H1 (cell line): ENCODE data around the gene MYO7B. TPM values are rescaled to one million over a fixed set of nuclear protein-coding genes. Genes with fewer than 3 reads are reported as not detected.
A peak's percentile ranks its signal among the peaks of the same experiment; 100 is the strongest.

ENCODE experiments used
- CTCF ChIA-PET: fragments of 300-600 bp; sonication (Branson Sonifier 250); formaldehyde crosslinking; loops from one replicate; lab custom pipeline; 2021; ENCODE audit not compliant: partially characterized antibody; lab: Charles Lee
- POLR2A ChIA-PET: fragments of 300-600 bp; sonication (Branson Sonifier 250); formaldehyde crosslinking; loops from one replicate; lab custom pipeline; 2021; ENCODE audit warnings: inconsistent platforms; ENCODE audit not compliant: partially characterized antibody; lab: Charles Lee
- DNase-seq, 2 experiments: peaks; one replicate each; pipeline versions ENCODE4 v3.0.0 to v3.0.0-alpha.2; 2010 to 2022; ENCODE audit warnings: low spot score in 2 of 2, low read depth in 1 of 2, mixed read lengths in 1 of 2
- FAIRE-seq: peaks from 2 replicates; lab custom pipeline; 2011; peaks lifted over from hg19 to GRCh38; lab: Jason Lieb, UNC
- H2AFZ ChIP-seq: 2 replicates; pipeline ENCODE4 v1.8.1; 2012; ENCODE audit warnings: low read length, inconsistent platforms
- H2AK5ac ChIP-seq: 2 replicates; pipeline ENCODE4 v1.6.1; 2013; ENCODE audit warnings: low read depth, low read length
- H2BK120ac ChIP-seq: replicated peaks from 2 replicates; pipeline ENCODE3; 2013; ENCODE audit warnings: low read depth, low read length, inconsistent platforms
- H2BK12ac ChIP-seq: 2 replicates; pipeline ENCODE4 v1.6.1; 2013; ENCODE audit warnings: low read depth, low read length
- H2BK15ac ChIP-seq: 2 replicates; pipeline ENCODE4 v1.6.1; 2013; ENCODE audit warnings: low read length
- H2BK20ac ChIP-seq: 2 replicates; pipeline ENCODE4 v1.6.1; 2013; ENCODE audit warnings: low read length
- H2BK5ac ChIP-seq: 2 replicates; pipeline ENCODE4 v1.6.1; 2013; ENCODE audit warnings: low read depth, low read length
- H3K14ac ChIP-seq: 2 replicates; pipeline ENCODE4 v1.6.1; 2013; ENCODE audit warnings: inconsistent platforms; ENCODE audit not compliant: insufficient read length
- H3K18ac ChIP-seq: 2 replicates; pipeline ENCODE4 v1.6.1; 2013; ENCODE audit warnings: low read length; ENCODE audit errors: extremely low read depth
- H3K23ac ChIP-seq: 2 replicates; pipeline ENCODE4 v1.6.1; 2013; ENCODE audit warnings: inconsistent platforms; ENCODE audit not compliant: insufficient read length
- H3K23me2 ChIP-seq: 2 replicates; pipeline ENCODE4 v1.6.1; 2013; ENCODE audit warnings: low read depth, low read length
- H3K27ac ChIP-seq: 2 replicates; pipeline ENCODE4 v1.6.1; 2011; ENCODE audit warnings: low read depth, low read length, inconsistent platforms
- H3K27me3 ChIP-seq, 4 experiments: replicated peaks in 1 of 4; 1 replicate in 1 of 4; 2 replicates in 3 of 4; pipeline versions ENCODE4 v1.6.1 to v1.8.1; 2011 to 2013; ENCODE audit warnings: low read length in 3 of 4, mild to moderate bottlenecking in 3 of 4, inconsistent platforms in 2 of 4, mixed read lengths in 2 of 4, moderate library complexity in 1 of 4; ENCODE audit not compliant: control insufficient read depth in 3 of 4, insufficient read depth in 3 of 4; ENCODE audit errors: extremely low read depth in 1 of 4
- H3K36me3 ChIP-seq, 4 experiments: 2 replicates each; pipeline versions ENCODE4 v1.6.1 to v1.8.1; 2011 to 2013; ENCODE audit warnings: mild to moderate bottlenecking in 4 of 4, low read length in 3 of 4, moderate library complexity in 2 of 4, control low read depth in 1 of 4, inconsistent platforms in 1 of 4; ENCODE audit not compliant: insufficient read depth in 4 of 4, control insufficient read depth in 2 of 4
- H3K4ac ChIP-seq: replicated peaks from 2 replicates; pipeline ENCODE3; 2013; ENCODE audit warnings: low read length, low read depth, mixed read lengths, inconsistent platforms; ENCODE audit not compliant: insufficient read length
- H3K4me1 ChIP-seq, 4 experiments: replicated peaks in 1 of 4; 1 replicate in 1 of 4; 2 replicates in 3 of 4; pipeline versions ENCODE4 v1.6.1 to v1.8.1; 2011 to 2013; ENCODE audit warnings: low read length in 3 of 4, inconsistent platforms in 2 of 4, mixed read lengths in 1 of 4; ENCODE audit not compliant: insufficient read depth in 4 of 4, control insufficient read depth in 3 of 4
- H3K4me2 ChIP-seq, 2 experiments: 2 replicates each; pipeline versions ENCODE4 v1.6.1 to v1.8.1; 2011 to 2013; ENCODE audit warnings: low read depth in 2 of 2, low read length in 2 of 2, control low read depth in 1 of 2, inconsistent platforms in 1 of 2, mild to moderate bottlenecking in 1 of 2; ENCODE audit not compliant: insufficient read depth in 1 of 2
- H3K4me3 ChIP-seq, 4 experiments: fragments of 200-600, 300-600 bp in 1 of 4; sonication (generic), shearing (Covaris generic), sonication (Bioruptor Twin) in 1 of 4; 2 replicates each; pipeline versions ENCODE4 v1.5.1 to v1.8.1; 2011 to 2016; ENCODE audit warnings: low read length in 4 of 4, low read depth in 3 of 4, control low read depth in 2 of 4, inconsistent platforms in 2 of 4, mild to moderate bottlenecking in 2 of 4, mixed read lengths in 1 of 4, moderate library complexity in 1 of 4; ENCODE audit not compliant: insufficient read depth in 2 of 4; ENCODE audit errors: extremely low read depth in 1 of 4
- H3K56ac ChIP-seq: replicated peaks from 2 replicates; pipeline ENCODE3; 2013; ENCODE audit warnings: low read depth, mild to moderate bottlenecking, mixed read lengths, low read length, inconsistent platforms; ENCODE audit not compliant: insufficient read length
- H3K79me1 ChIP-seq: 2 replicates; pipeline ENCODE4 v1.6.1; 2013; ENCODE audit warnings: low read depth, low read length, control low read depth
- H3K79me2 ChIP-seq, 2 experiments: 2 replicates each; pipeline versions ENCODE4 v1.6.1 to v1.8.1; 2012 to 2013; ENCODE audit warnings: low read length in 2 of 2, mild to moderate bottlenecking in 2 of 2, inconsistent platforms in 1 of 2; ENCODE audit not compliant: insufficient read depth in 2 of 2, control insufficient read depth in 1 of 2
- H3K9ac ChIP-seq, 4 experiments: replicated peaks in 1 of 4; 1 replicate in 1 of 4; 2 replicates in 3 of 4; pipeline versions ENCODE4 v1.6.1 to v1.8.1; 2011 to 2013; ENCODE audit warnings: low read depth in 3 of 4, low read length in 3 of 4, control low read depth in 2 of 4, mild to moderate bottlenecking in 2 of 4, moderate library complexity in 2 of 4, inconsistent platforms in 1 of 4; ENCODE audit errors: extremely low read depth in 1 of 4
- H3K9me3 ChIP-seq, 2 experiments: 2 replicates each; pipeline versions ENCODE4 v1.6.1 to v1.8.1; 2012 to 2013; ENCODE audit warnings: mild to moderate bottlenecking in 2 of 2, moderate library complexity in 2 of 2, control low read depth in 1 of 2, inconsistent platforms in 1 of 2, low read depth in 1 of 2, low read length in 1 of 2, mixed read lengths in 1 of 2; ENCODE audit not compliant: insufficient read depth in 2 of 2
- H4K20me1 ChIP-seq, 2 experiments: replicated peaks in 1 of 2; 2 replicates each; pipeline versions ENCODE3 to v1.8.1; 2011 to 2013; ENCODE audit warnings: inconsistent platforms in 2 of 2, low read length in 2 of 2, mild to moderate bottlenecking in 1 of 2; ENCODE audit not compliant: insufficient read depth in 2 of 2, control insufficient read depth in 1 of 2
- H4K5ac ChIP-seq: 2 replicates; pipeline ENCODE4 v1.6.1; 2013; ENCODE audit warnings: low read length, low read depth, mixed read lengths, inconsistent platforms; ENCODE audit not compliant: insufficient read length
- H4K8ac ChIP-seq: 2 replicates; pipeline ENCODE4 v1.8.0; 2013; ENCODE audit warnings: mild to moderate bottlenecking, moderate library complexity, low read length, inconsistent platforms; ENCODE audit not compliant: insufficient read depth; ENCODE audit errors: extremely low read depth
- H4K91ac ChIP-seq: replicated peaks from 2 replicates; pipeline ENCODE3; 2013; ENCODE audit warnings: low read length, mixed read lengths, inconsistent platforms; ENCODE audit not compliant: insufficient read length
- CHD2 ChIP-seq: IDR thresholded peaks from 2 replicates; pipeline ENCODE4 v1.6.1; 2012; ENCODE audit warnings: low read length, improper control_type of control experiment
- EP300 ChIP-seq, 2 experiments: IDR thresholded peaks; 1 replicate in 1 of 2; 2 replicates in 1 of 2; pipeline ENCODE4 v1.6.1; 2011 to 2012; ENCODE audit warnings: low read depth in 2 of 2, low read length in 2 of 2, mild to moderate bottlenecking in 2 of 2, borderline replicate concordance in 1 of 2, inconsistent platforms in 1 of 2, moderate library complexity in 1 of 2
- GTF2F1 ChIP-seq: IDR thresholded peaks from 2 replicates; pipeline ENCODE4 v1.6.1; 2012; ENCODE audit warnings: low read depth, low read length, improper control_type of control experiment, borderline replicate concordance
- HDAC2 ChIP-seq, 2 experiments: fragments of 300-600 bp in 1 of 2; sonication (generic) in 1 of 2; IDR thresholded peaks; 2 replicates each; pipeline ENCODE4 v1.6.1; 2011 to 2012; ENCODE audit warnings: low read depth in 2 of 2, low read length in 2 of 2, mild to moderate bottlenecking in 2 of 2, moderate library complexity in 2 of 2, borderline replicate concordance in 1 of 2, inconsistent platforms in 1 of 2
- POLR2AphosphoS5 ChIP-seq: IDR thresholded peaks from 2 replicates; pipeline ENCODE4 v1.6.1; 2011; ENCODE audit warnings: low read depth, low read length
- TCF12 ChIP-seq: IDR thresholded peaks from 2 replicates; pipeline ENCODE4 v1.6.1; 2011; ENCODE audit warnings: low read depth, mild to moderate bottlenecking, low read length
- YY1 ChIP-seq: IDR thresholded peaks from 2 replicates; pipeline ENCODE4 v1.6.1; 2011; ENCODE audit warnings: low read depth, mild to moderate bottlenecking, low read length
- WGBS, 2 experiments: shearing (Covaris generic) in 1 of 2; methylation state at CpG; one replicate each; pipeline versions ENCODE4 v1.1.6 to v1.1.7; 2013 to 2015; ENCODE audit warnings: low lambda C conversion rate in 2 of 2, mixed read lengths in 2 of 2, inconsistent platforms in 1 of 2, low coverage in 1 of 2, missing lambda C conversion rate in 1 of 2; ENCODE audit not compliant: insufficient replicate concordance in 2 of 2, insufficient coverage in 1 of 2, insufficient read length in 1 of 2; ENCODE audit errors: extremely low coverage in 1 of 2, missing lambda C conversion rate in 1 of 2; 5-methylcytosine and 5-hydroxymethylcytosine counted together
- polyA plus RNA-seq, 7 experiments: library from polyadenylated mRNA; depleted of rRNA in 3 of 7; stranded (reverse) in 5 of 7; unstranded in 2 of 7; fragments of >200 nt in 5 of 7; fragments of 200-250 nt in 2 of 7; gene quantifications; 1 replicate in 5 of 7; 2 replicates in 1 of 7; 4 replicates in 1 of 7; pipeline versions ENCODE4 v1.2.1 to v1.2.3, GENCODE V29; 2011 to 2013; ENCODE audit warnings: missing spikeins in 2 of 7, mixed read lengths in 2 of 7
- total RNA-seq: library from RNA; stranded (reverse); fragmentation: NEBNext Ultra II Directional; extraction: Animal tissue kit (Norgen Biotek cat#: 25700); gene quantifications from 2 replicates; pipeline ENCODE4 v1.2.1, GENCODE V29; 2021

The MYO7B gene
- total and polyA plus RNA-seq, 2 of the 8 experiments (the other 6 are each of a cell fraction or from before 2014, with no cell fraction given): not detected

- Histone ChIP-seq H2BK120ac (no peak overlapping the region), H4K20me1 (no peaks in the 10 kb centered on the region), H4K91ac (no peak overlapping the region), H3K79me1 (no peaks in the 10 kb centered on the region), H2BK15ac (no peak overlapping the region), H4K5ac (no peak overlapping the region), H3K4me1 (peaks cover 0 to 8% (median 0%) of the 10 kb centered on the region in 4 experiments; a peak in 2 of 7 replicates), H3K36me3 (no peaks in the 10 kb centered on the region), H3K23ac (no peak overlapping the region), H3K23me2 (no peaks in the 10 kb centered on the region), H3K14ac (no peak overlapping the region), H2BK20ac (no peak overlapping the region), H2AFZ (peak overlapping the region; percentile 59; the same call in 1 of the 2 replicates), H4K8ac (peak overlapping the region; percentile 71; the same call in 1 of the 2 replicates), H3K56ac (no peak overlapping the region), H3K27ac (no peak overlapping the region), H2AK5ac (no peak overlapping the region), H3K18ac (no peak overlapping the region), H3K9me3 (peaks cover 0 to 1% of the 10 kb centered on the region in 2 experiments; a peak in 1 of 4 replicates), H2BK12ac (no peak overlapping the region), H2BK5ac (no peak overlapping the region), H3K9ac (no peak overlapping the region), H3K79me2 (no peaks in the 10 kb centered on the region), H3K4ac (no peak overlapping the region), H3K4me2 (no peak overlapping the region), H3K4me3 (no peak overlapping the region), H3K27me3 (no peaks in the 10 kb centered on the region)
- FAIRE-seq (no peak), DNase-seq (no peak)
- ChIA-PET POLR2A (no interaction called here), CTCF (interaction anchor here (1.5 to 6.0 kb wide), 3 partner anchors 11 to 92 kb away, joined by 3 to 40 read pairs (median 7); no protein-coding TSS in a partner anchor)
- no peak for TF ChIP-seq HDAC2 (IDR thresholded peaks at IDR 0.05; ENCODE audit: borderline replicate concordance in 1 of 2, low read depth in 2 of 2, low read length in 2 of 2)
- TF ChIP-seq TCF12: no peak
- no peak for TF ChIP-seq YY1
- TF ChIP-seq POLR2AphosphoS5: no peak
- TF ChIP-seq EP300 (IDR thresholded peaks at IDR 0.05; ENCODE audit: borderline replicate concordance in 1 of 2, low read depth in 2 of 2, low read length in 2 of 2): no peak
- no peak for TF ChIP-seq CHD2
- TF ChIP-seq GTF2F1: no peak
- WGBS, 2 experiments: 95% methylated on average over 15 of the region's 15 CpGs; no CpG with 5 or more reads in 1 of the 2 experiments
Observed at GRCh38 chr2:127683757-127684156, 148.3 kb downstream of the MYO7B start.
